Measurements from ENCODE around the gene HSP90AB1. TPM values are rescaled to one million over a fixed set of nuclear protein-coding genes. Genes with fewer than 3 reads are reported as not detected.

The HSP90AB1 gene
- total and polyA plus RNA-seq, 2 of the 8 experiments (the other 6 are each of a cell fraction or from before 2014, with no cell fraction given) = 1,564 to 2,297 TPM

DNA sequence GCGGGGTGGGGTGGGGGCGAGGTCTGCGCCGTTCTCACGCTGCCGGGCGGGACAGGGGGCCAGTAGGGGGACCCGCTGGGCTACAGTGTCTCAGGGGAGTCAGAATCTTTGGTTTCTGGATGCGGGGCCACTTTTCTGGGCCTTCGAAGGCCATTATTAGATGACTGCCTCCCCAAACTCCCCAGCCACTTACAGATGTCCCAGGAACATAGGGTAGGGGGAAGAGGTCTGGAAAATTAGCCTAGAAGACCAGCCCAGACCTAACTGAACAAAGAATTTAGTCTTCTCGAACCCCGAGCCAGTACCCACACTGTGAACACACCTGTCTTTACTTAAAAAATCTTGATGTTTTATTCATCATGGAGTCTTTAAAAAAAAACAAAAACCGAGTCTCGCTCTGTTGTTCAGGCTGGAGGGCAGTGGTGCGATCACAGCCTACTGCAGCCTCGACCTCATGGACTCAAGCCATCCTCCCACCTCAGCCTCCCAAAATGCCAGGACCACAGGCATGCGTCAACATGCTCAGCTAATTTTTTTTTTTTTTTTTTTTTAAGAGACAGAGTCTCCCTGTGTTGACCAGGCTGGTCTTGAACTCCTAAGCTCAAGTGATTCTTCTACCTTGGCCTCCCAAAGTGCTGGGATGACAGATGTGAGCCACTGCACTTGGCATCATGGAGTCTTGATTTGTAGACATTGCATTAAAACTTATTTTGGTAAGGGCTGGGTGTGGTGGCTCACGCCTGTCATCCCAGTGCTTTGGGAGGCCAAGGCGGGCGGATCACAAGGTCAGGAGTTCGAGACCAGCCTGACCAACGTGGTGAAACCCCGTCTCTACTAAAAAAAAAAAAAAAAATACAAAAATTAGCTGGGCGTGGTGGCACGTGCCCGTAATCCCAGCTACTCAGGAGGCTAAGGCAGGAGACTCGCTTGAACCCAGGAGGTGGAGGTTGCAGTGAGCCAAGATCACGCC is 26.8 kb upstream of the HSP90AB1 start (continued):
- TF ChIP-seq, protein P1, sequence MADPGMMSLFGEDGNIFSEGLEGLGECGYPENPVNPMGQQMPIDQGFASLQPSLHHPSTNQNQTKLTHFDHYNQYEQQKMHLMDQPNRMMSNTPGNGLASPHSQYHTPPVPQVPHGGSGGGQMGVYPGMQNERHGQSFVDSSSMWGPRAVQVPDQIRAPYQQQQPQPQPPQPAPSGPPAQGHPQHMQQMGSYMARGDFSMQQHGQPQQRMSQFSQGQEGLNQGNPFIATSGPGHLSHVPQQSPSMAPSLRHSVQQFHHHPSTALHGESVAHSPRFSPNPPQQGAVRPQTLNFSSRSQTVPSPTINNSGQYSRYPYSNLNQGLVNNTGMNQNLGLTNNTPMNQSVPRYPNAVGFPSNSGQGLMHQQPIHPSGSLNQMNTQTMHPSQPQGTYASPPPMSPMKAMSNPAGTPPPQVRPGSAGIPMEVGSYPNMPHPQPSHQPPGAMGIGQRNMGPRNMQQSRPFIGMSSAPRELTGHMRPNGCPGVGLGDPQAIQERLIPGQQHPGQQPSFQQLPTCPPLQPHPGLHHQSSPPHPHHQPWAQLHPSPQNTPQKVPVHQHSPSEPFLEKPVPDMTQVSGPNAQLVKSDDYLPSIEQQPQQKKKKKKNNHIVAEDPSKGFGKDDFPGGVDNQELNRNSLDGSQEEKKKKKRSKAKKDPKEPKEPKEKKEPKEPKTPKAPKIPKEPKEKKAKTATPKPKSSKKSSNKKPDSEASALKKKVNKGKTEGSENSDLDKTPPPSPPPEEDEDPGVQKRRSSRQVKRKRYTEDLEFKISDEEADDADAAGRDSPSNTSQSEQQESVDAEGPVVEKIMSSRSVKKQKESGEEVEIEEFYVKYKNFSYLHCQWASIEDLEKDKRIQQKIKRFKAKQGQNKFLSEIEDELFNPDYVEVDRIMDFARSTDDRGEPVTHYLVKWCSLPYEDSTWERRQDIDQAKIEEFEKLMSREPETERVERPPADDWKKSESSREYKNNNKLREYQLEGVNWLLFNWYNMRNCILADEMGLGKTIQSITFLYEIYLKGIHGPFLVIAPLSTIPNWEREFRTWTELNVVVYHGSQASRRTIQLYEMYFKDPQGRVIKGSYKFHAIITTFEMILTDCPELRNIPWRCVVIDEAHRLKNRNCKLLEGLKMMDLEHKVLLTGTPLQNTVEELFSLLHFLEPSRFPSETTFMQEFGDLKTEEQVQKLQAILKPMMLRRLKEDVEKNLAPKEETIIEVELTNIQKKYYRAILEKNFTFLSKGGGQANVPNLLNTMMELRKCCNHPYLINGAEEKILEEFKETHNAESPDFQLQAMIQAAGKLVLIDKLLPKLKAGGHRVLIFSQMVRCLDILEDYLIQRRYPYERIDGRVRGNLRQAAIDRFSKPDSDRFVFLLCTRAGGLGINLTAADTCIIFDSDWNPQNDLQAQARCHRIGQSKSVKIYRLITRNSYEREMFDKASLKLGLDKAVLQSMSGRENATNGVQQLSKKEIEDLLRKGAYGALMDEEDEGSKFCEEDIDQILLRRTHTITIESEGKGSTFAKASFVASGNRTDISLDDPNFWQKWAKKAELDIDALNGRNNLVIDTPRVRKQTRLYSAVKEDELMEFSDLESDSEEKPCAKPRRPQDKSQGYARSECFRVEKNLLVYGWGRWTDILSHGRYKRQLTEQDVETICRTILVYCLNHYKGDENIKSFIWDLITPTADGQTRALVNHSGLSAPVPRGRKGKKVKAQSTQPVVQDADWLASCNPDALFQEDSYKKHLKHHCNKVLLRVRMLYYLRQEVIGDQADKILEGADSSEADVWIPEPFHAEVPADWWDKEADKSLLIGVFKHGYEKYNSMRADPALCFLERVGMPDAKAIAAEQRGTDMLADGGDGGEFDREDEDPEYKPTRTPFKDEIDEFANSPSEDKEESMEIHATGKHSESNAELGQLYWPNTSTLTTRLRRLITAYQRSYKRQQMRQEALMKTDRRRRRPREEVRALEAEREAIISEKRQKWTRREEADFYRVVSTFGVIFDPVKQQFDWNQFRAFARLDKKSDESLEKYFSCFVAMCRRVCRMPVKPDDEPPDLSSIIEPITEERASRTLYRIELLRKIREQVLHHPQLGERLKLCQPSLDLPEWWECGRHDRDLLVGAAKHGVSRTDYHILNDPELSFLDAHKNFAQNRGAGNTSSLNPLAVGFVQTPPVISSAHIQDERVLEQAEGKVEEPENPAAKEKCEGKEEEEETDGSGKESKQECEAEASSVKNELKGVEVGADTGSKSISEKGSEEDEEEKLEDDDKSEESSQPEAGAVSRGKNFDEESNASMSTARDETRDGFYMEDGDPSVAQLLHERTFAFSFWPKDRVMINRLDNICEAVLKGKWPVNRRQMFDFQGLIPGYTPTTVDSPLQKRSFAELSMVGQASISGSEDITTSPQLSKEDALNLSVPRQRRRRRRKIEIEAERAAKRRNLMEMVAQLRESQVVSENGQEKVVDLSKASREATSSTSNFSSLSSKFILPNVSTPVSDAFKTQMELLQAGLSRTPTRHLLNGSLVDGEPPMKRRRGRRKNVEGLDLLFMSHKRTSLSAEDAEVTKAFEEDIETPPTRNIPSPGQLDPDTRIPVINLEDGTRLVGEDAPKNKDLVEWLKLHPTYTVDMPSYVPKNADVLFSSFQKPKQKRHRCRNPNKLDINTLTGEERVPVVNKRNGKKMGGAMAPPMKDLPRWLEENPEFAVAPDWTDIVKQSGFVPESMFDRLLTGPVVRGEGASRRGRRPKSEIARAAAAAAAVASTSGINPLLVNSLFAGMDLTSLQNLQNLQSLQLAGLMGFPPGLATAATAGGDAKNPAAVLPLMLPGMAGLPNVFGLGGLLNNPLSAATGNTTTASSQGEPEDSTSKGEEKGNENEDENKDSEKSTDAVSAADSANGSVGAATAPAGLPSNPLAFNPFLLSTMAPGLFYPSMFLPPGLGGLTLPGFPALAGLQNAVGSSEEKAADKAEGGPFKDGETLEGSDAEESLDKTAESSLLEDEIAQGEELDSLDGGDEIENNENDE (IDR thresholded peaks at IDR 0.05; ENCODE audit: insufficient replicate concordance, low read length) = no peak
- TF ChIP-seq, protein P2, sequence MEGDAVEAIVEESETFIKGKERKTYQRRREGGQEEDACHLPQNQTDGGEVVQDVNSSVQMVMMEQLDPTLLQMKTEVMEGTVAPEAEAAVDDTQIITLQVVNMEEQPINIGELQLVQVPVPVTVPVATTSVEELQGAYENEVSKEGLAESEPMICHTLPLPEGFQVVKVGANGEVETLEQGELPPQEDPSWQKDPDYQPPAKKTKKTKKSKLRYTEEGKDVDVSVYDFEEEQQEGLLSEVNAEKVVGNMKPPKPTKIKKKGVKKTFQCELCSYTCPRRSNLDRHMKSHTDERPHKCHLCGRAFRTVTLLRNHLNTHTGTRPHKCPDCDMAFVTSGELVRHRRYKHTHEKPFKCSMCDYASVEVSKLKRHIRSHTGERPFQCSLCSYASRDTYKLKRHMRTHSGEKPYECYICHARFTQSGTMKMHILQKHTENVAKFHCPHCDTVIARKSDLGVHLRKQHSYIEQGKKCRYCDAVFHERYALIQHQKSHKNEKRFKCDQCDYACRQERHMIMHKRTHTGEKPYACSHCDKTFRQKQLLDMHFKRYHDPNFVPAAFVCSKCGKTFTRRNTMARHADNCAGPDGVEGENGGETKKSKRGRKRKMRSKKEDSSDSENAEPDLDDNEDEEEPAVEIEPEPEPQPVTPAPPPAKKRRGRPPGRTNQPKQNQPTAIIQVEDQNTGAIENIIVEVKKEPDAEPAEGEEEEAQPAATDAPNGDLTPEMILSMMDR (IDR thresholded peaks at IDR 0.05; ENCODE audit: control extremely low read depth in 1 of 3, insufficient read depth in 1 of 3, low read depth in 1 of 3, low read length in 3 of 3) = no peak
- no peak for TF ChIP-seq GTF2F1 (IDR thresholded peaks at IDR 0.05; ENCODE audit: borderline replicate concordance, low read depth, low read length)
